DND-41 (cell line): ENCODE results near the gene DHRSX.
"Not testable (repeated sequence)": the region's sequence is repeated elsewhere in the genome, so short reads cannot be mapped to it uniquely, and the experiment has no call there.

Experiments used
- ATAC-seq: fragments of 200-7000 bp; cut with Tn5 transposase; 3 replicates; pipeline ENCODE4 v1.9.1; 2021; ENCODE audit warnings: low read depth; ENCODE audit not compliant: insufficient read depth
- DNase-seq: peaks from one replicate; pipeline ENCODE4 v3.0.0-alpha.2; 2020
- H2AFZ ChIP-seq: 2 replicates; pipeline ENCODE4 v1.6.0; 2012; ENCODE audit warnings: low read depth, low read length
- H3K27ac ChIP-seq: 2 replicates; pipeline ENCODE4 v1.5.1; 2012; ENCODE audit warnings: low read length, inconsistent platforms
- H3K27me3 ChIP-seq: fragments of 200-600 bp; sonication (generic); 2 replicates; pipeline ENCODE4 v1.6.0; 2012; ENCODE audit warnings: low read length, mild to moderate bottlenecking, inconsistent platforms; ENCODE audit not compliant: insufficient read depth, poor library complexity
- H3K36me3 ChIP-seq: 2 replicates; pipeline ENCODE4 v1.5.1; 2012; ENCODE audit warnings: low read length, inconsistent platforms; ENCODE audit not compliant: insufficient read depth
- H3K4me1 ChIP-seq: 2 replicates; pipeline ENCODE4 v1.5.1; 2012; ENCODE audit warnings: mild to moderate bottlenecking, low read length; ENCODE audit not compliant: insufficient read depth
- H3K4me2 ChIP-seq: 2 replicates; pipeline ENCODE4 v1.6.0; 2012; ENCODE audit warnings: mild to moderate bottlenecking, moderate library complexity, low read length, inconsistent platforms; ENCODE audit not compliant: insufficient read depth
- H3K4me3 ChIP-seq, 2 experiments: fragments of 200-600 bp in 1 of 2; shearing (Covaris generic) in 1 of 2; 2 replicates each; pipeline ENCODE4 v1.5.1; 2012 to 2016; ENCODE audit warnings: inconsistent platforms in 2 of 2, low read length in 2 of 2, mild to moderate bottlenecking in 2 of 2, low read depth in 1 of 2, moderate library complexity in 1 of 2
- H3K79me2 ChIP-seq: 2 replicates; pipeline ENCODE4 v1.6.0; 2012; ENCODE audit warnings: low read length, inconsistent platforms; ENCODE audit not compliant: insufficient read depth
- H3K9ac ChIP-seq: 2 replicates; pipeline ENCODE4 v1.6.0; 2012; ENCODE audit warnings: low read depth, mild to moderate bottlenecking, inconsistent platforms, low read length, moderate library complexity
- H3K9me3 ChIP-seq: 2 replicates; pipeline ENCODE4 v1.5.1; 2012; ENCODE audit warnings: low read length, moderate library complexity, mild to moderate bottlenecking, inconsistent platforms; ENCODE audit not compliant: insufficient read depth, severe bottlenecking
- H4K20me1 ChIP-seq: 2 replicates; pipeline ENCODE4 v1.6.0; 2012; ENCODE audit warnings: low read length; ENCODE audit not compliant: insufficient read depth
- CTCF ChIP-seq: IDR thresholded peaks from 2 replicates; pipeline ENCODE4 v1.5.1; 2012; ENCODE audit warnings: borderline replicate concordance, low read length, moderate library complexity, mild to moderate bottlenecking; ENCODE audit not compliant: poor library complexity, severe bottlenecking; ENCODE audit errors: extremely low read depth
- EZH2 ChIP-seq: IDR thresholded peaks from 3 replicates; pipeline ENCODE4 v1.6.1; 2012; ENCODE audit warnings: borderline replicate concordance, low read depth, mild to moderate bottlenecking, moderate library complexity, low read length, inconsistent platforms; ENCODE audit not compliant: severe bottlenecking

DHRSX gene

GRCh38 chrX:2220296-2220695 is 280.5 kb downstream of the DHRSX start:
- no peaks in the 10 kb centered on the region for H3K4me1 ChIP-seq
- H3K27ac ChIP-seq, result no peak overlapping the region
- no peak overlapping the region for H3K4me3 ChIP-seq
- peaks cover 54% of the 10 kb centered on the region for H3K9me3 ChIP-seq
- no peak overlapping the region for H2AFZ ChIP-seq
- TF ChIP-seq EZH2 (no peak), CTCF (no peak)
- no peak overlapping the region for H3K4me2 ChIP-seq
- no peak for ATAC-seq
- no peak overlapping the region for H3K9ac ChIP-seq
- no peaks in the 10 kb centered on the region for H4K20me1 ChIP-seq
- peaks cover 27% of the 10 kb centered on the region for H3K36me3 ChIP-seq
- no peak for DNase-seq
- no peaks in the 10 kb centered on the region for H3K27me3 ChIP-seq
- no peaks in the 10 kb centered on the region for H3K79me2 ChIP-seq

GRCh38 chrX:2214138-2214823 is 286.5 kb downstream of the DHRSX start:
- not testable (repeated sequence) for H3K4me3 ChIP-seq, H3K27me3 ChIP-seq, H3K79me2 ChIP-seq, H4K20me1 ChIP-seq, H3K4me2 ChIP-seq, ATAC-seq, H3K4me1 ChIP-seq, H3K27ac ChIP-seq, H3K36me3 ChIP-seq, H3K9ac ChIP-seq, H2AFZ ChIP-seq, DNase-seq
- peaks cover 26% of the 10 kb centered on the region for H3K9me3 ChIP-seq

GRCh38 chrX:2211667-2212066 is 289.1 kb downstream of the DHRSX start:
- not testable (repeated sequence) for H3K9me3 ChIP-seq, H2AFZ ChIP-seq, H3K4me1 ChIP-seq, H3K27ac ChIP-seq, H3K9ac ChIP-seq, H3K4me2 ChIP-seq, H3K36me3 ChIP-seq, H4K20me1 ChIP-seq, H3K79me2 ChIP-seq, DNase-seq, ATAC-seq, H3K27me3 ChIP-seq, H3K4me3 ChIP-seq

GRCh38 chrX:2193273-2193592 is 307.5 kb downstream of the DHRSX start:
- Histone ChIP-seq H3K36me3 (no peaks in the 10 kb centered on the region), H3K27ac (no peak overlapping the region), H3K4me2 (no peak overlapping the region), H3K4me3 (no peak overlapping the region), H3K79me2 (no peaks in the 10 kb centered on the region), H3K27me3 (no peaks in the 10 kb centered on the region), H2AFZ (no peak overlapping the region), H4K20me1 (no peaks in the 10 kb centered on the region), H3K4me1 (no peaks in the 10 kb centered on the region), H3K9me3 (no peaks in the 10 kb centered on the region), H3K9ac (no peak overlapping the region)
- DNase-seq (no peak), ATAC-seq (no peak)
- TF ChIP-seq EZH2, result no peak
- no peak for TF ChIP-seq CTCF
